Endothelial cell of umbilical vein (primary cell): ENCODE data around the gene CCDC167.

Source experiments
- CTCF ChIP-seq, 2 donors: IDR thresholded peaks; 1 replicate in 1 of 2; 2 replicates in 1 of 2; pipeline ENCODE4 v1.5.1; 2011; ENCODE audit warnings: low read length in 2 of 2, mild to moderate bottlenecking in 2 of 2, moderate library complexity in 2 of 2, control low read depth in 1 of 2, inconsistent platforms in 1 of 2, low read depth in 1 of 2; ENCODE audit not compliant: insufficient read depth in 1 of 2; ENCODE audit errors: extremely low read depth in 1 of 2
- EZH2 ChIP-seq: IDR thresholded peaks from 2 replicates; pipeline ENCODE4 v1.6.1; 2012; ENCODE audit warnings: borderline replicate concordance, low read depth, mild to moderate bottlenecking, moderate library complexity, low read length, inconsistent platforms; ENCODE audit not compliant: severe bottlenecking
- FOS ChIP-seq: IDR thresholded peaks from 2 replicates; pipeline ENCODE4 v1.6.1; 2011; ENCODE audit warnings: mild to moderate bottlenecking, low read length, moderate library complexity, borderline replicate concordance; ENCODE audit not compliant: insufficient read depth
- JUN ChIP-seq: IDR thresholded peaks from 2 replicates; pipeline ENCODE4 v1.6.1; 2011; ENCODE audit warnings: borderline replicate concordance, low read depth; ENCODE audit not compliant: insufficient read length, insufficient read depth
- POLR2AphosphoS5 ChIP-seq: IDR thresholded peaks from 2 replicates; pipeline ENCODE4 v1.6.1; 2012; ENCODE audit warnings: low read depth, mild to moderate bottlenecking, control low read depth, low read length, moderate library complexity; ENCODE audit not compliant: insufficient read depth

- no peak for TF ChIP-seq POLR2AphosphoS5
- TF ChIP-seq CTCF (IDR thresholded peaks at IDR 0.05; ENCODE audit: extremely low read depth in 1 of 2, insufficient read depth in 1 of 2, low read depth in 1 of 2, low read length in 2 of 2): no peak
- no peak for TF ChIP-seq JUN
- no peak for TF ChIP-seq EZH2
- no peak for TF ChIP-seq FOS
These were observed 22.0 kb upstream of the CCDC167 start for GRCh38 chr6:37521674-37522073.
